ENCODE results near the gene CD4.

- TF ChIP-seq MAX (IDR thresholded peaks at IDR 0.05; ENCODE audit: insufficient read depth, insufficient read length) = no peak
- TF ChIP-seq POLR2A (IDR thresholded peaks at IDR 0.05; ENCODE audit: low read depth, low read length) = no peak
- TF ChIP-seq EZH2 (IDR thresholded peaks at IDR 0.05; ENCODE audit: borderline replicate concordance, low read depth, low read length, severe bottlenecking) = no peak
- peak; percentile 85 to 87 for TF ChIP-seq CTCF (IDR thresholded peaks at IDR 0.05; ENCODE audit: extremely low read depth in 1 of 2, insufficient read depth in 1 of 2, low read depth in 1 of 2, low read length in 2 of 2)
- no peak for TF ChIP-seq POLR2AphosphoS5 (IDR thresholded peaks at IDR 0.05; ENCODE audit: insufficient read depth, low read depth, low read length)
These were observed 80.0 kb downstream of the CD4 start for GRCh38 chr12:6869049-6870021.
